ENCODE data around the gene FHIT.

GRCh38 chr3:60972599-60972998 lies 278.7 kb downstream of the FHIT start:
- no peak for TF ChIP-seq CTCF (IDR thresholded peaks at IDR 0.05; ENCODE audit: poor library complexity)
- no peak for TF ChIP-seq EZH2 (IDR thresholded peaks at IDR 0.05; ENCODE audit: borderline replicate concordance)

Measured in hepatocyte (in vitro differentiated cells).